KBM-7 (cell line): ENCODE data around the gene CPB2.

Experiments used
- DNase-seq: peaks from one replicate; pipeline ENCODE4 v3.0.0-alpha.2; 2015
- in situ Hi-C: fragments of 300-500 bp; cut with MboI; formaldehyde crosslinking; loops from 2 replicates; pipeline ENCODE4 v1.14.3; 2020; ENCODE audit warnings: low sequenced_read_pairs, low pct_unique_long_range_greater_than_20kb, mixed read lengths

CPB2 gene

DNA sequence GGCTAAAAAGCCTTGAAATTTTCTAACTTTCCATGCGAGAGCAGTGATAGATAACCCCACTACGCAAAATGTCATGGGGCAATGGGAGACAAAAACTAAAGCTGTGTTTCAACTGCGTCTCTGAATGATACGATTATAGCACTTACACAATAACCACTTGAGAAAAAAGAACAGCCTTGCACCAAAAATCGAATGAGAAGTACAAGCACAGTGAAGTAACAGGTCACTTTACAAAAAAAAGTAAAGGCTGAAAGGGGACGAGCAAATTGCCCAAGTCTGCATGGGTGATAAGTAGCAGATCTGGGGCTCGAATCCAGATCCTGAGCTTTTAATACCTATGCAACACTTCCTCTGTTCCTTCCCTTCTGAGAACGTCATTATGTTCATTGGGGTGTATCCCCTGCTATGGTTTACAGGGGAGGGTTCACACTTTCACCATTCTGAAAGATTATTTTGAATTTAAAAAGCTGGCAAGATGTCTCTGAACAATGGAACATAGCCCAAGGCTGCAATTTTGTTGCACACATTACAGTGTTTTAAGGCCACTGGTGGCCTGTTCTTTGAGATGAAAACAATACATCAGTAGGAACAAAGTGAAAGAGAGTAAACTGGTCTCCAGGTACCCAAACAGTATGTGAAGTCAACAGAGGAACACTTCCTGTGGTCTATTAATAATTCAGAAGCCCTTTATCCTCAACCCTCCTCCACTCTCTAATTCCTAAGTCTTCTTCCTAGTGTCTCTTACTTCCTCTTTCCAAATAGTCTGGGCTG, 3.2 kb downstream of the CPB2 start:
- in situ Hi-C loops = no loop called here
- peak; percentile 65 for DNase-seq

DNA sequence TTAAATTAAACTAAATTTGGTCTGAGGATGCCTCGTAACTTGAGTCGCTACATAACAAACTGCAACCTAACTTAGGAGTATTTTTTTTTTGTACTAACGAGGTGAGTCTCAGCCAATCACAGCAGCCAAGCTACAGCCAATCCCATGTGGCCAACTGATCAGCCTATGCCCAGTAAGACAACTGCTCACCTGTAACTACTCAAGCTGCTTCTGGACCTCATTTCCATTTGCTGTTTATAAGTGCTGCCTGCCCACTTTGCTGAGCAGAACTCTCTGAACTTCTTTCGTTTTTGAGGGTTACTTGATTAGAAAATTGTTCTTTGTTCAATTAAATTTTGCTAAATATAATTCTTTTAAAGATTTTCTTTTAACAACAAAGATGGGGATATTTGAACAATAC, 3.8 kb downstream of the CPB2 start:
- no peak for DNase-seq

DNA sequence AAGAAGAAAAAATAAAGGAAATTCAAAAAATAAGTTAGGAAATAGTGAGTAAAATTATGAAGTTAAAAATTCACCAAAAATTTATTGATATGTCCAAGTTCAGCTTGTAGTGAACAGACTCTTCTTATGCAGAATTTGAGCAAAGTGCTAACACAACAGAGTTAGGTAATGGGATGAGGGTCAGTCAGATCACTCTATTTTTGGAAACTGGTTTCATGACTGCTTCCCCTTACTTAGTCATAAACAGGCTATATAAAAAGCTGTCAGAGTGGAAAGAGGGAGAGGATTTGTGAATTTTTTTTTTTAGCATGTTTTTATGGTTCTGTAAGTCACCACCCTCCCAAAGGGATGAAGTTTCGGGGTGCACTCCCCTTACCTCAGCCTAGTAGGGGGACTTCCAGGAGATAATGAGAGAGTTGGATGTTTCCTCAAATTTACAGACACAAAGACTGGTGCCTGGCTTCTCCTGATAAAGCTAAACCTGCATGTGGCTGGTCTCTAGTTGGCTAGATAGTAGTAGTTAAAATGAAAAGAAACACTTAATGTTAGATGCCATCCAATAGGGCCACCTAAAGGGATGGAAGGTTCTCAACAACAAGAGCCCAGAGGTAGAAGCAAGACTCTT, 4.5 kb downstream of the CPB2 start:
- in situ Hi-C loops = no loop called here

More for the DNA sequence above, 3.8 kb downstream of the CPB2 start:
- in situ Hi-C loops = no loop called here

DNA sequence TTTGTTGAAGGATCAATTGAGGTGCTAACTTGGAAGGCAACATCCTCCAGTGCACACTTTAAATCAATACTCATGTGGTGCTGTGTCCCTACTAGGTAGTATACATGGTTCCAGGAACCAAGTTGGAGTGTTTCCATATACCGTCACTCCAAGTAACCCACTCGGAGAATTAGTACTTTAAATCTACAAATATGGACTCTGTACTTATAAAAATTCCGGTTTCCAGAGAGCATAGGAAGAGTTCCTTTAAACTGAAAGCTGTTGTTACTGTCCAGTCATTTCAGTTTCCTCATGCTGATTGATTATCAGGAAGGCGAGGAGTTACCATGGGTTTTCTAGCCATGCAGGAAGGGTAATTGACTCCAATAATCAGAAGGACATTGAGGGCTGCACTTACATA, 7.2 kb downstream of the CPB2 start:
- DNase-seq = no peak
- in situ Hi-C loops = no loop called here

More for the DNA sequence above, 4.5 kb downstream of the CPB2 start:
- DNase-seq = peak; percentile 65

DNA sequence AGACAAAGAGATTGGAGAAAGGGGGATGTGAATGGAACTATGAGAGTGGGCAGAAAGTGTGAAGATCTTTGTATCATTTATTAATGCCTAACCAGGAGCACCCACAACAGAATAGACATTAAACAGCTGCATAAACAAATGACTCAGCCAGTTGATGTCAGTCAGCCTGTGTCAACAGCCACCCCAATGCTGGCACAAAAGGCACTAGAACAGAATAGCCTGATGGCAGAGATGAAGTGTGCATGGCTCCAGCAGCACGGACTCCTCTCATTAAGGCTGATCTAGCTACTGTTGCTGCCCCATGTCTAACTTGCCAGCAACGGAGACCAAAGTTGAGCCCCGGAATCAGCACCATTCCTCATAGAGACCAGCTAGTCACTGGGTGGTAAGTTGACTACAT, 7.8 kb downstream of the CPB2 start:
- in situ Hi-C loops = no loop called here
- no peak for DNase-seq

DNA sequence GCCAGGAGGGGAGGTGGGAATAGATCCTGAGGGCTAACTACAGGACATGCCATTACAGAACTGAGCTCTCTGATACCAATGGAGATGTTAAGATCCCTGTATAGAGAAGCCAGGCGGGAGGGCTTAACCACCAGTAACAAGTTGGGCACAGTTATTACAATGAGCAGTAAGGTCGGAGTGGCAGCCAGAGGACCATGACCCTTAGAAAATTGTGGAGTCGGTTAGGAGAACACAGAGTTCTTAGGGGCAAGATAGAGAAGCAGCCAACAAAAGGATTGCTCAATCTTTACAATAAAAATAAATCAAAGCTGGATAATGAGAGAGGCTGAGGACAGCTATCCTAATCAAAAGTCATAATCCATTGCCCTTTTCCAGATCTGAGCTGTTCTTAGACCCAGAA, 10.4 kb downstream of the CPB2 start:
- in situ Hi-C loops = no loop called here
- no peak for DNase-seq

DNA sequence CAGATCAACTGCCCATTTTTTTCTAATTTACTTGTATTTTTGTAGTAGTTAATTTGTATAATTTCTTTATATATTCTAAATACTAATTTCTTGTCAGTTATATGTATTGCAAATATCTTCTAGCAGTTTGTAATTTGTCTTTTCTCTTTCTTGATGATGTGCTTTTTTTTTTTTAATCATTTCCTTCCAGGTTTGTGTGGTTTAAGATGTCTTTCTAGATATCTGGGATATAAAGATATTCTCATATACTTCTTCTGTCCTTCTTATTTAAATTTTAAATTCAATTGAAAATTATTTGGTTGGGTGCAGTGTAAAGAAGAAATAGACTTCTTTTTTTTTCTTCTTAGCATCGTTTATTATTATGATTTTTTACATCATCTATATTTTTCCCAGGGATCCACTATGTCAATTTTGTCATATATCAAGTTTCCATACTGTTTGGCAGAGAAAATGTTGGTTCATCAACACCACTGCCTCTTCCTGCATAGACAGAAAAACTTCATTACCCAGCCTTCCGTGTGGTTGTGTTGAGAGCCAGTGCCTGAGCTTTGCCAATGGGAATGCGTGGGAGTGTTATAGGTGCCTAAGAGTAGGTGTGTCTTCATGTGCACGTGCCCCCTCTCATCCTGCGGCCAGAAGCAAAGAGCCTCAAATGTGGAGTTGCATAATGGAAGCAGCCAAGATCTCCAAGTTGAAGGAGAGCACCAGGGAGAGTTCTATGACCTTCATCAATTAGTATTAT, 15.8 kb downstream of the CPB2 start:
- no peak for DNase-seq
- in situ Hi-C loops = no loop called here

DNA sequence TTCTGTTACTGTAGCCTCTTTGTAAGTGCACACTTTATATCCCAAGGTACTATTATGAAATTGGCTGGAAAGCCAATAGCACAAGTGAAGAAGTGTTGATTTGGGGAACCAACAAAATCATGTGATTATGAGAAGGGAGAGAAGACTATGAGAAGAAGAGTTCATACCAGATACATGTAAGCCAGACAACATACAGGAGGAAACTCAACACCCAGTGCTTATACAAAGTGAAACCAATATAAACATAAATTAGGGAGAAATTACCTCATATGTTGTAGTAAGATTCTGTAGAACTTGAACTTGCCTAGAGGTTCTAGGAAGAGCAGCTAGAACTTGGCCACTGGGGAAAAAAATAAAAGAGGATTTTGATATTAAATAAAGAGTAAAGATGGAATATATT, 17.4 kb downstream of the CPB2 start:
- DNase-seq = no peak
- in situ Hi-C loops = no loop called here

DNA sequence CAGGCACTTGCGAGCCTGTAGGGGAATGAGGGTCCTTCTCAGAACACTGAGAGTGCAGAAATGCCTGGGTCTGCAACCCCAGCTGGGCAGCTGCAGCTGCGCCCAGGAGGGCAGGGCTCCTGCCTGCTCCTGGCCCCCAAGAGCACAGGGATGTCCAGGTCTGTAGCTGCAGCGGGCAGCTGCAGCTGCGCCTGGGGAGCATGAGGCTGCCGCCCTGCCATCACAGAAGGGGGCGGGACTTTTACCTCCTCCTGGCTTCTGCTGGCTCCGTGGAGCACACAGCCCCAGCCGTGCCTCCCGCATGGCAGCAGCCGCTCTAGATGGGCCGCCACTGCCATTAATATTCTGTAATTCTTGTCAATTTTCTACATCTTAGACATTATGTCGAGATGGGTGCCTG, 17.8 kb downstream of the CPB2 start:
- in situ Hi-C loops = no loop called here

DNA sequence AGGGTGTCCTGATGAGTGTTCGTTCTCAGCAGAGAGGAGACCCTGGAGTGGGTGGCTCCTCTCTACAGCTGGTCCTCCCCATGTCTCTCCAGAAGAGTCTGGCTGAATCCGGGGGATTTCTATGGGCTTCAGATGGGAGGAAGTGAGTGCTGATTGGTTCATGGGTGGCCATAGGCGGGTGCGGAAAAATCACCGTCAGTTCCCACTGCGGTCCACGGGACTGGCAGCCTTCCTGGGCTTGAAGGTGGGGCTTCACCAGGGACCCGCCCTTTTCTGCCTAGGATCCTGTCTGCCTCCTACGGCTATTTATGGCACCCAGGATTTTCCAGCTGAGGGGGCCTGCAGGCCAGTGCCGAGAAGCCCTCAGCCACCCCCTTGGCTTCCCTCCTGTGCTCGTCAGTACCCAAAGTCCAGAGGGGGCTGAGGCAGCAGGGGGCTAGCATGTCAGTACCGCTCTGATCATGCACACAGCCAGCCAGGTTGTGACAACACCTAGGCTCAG, 18.4 kb downstream of the CPB2 start:
- in situ Hi-C loops = no loop called here
- DNase-seq = no peak

More for the DNA sequence above, 17.8 kb downstream of the CPB2 start:
- DNase-seq = no peak

DNA sequence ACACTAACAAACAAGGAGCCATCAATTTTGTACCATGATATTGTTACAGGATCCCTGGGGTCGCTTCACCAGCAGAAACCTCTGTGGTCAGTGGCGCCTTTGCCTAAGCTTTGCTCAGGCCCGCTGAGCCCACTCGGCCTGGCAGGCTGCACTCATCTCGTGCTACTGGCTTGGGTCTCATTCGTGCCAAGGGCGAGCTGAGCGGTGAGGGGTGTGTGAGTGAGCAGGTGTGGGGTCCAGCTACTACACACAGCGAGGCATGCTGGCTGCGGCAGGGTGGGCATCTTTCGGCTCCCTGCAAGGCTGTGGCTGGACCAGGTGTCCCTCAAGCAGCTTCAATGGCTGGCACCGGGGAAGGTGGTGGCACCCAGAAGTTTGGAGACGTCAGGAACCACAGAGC, 19.1 kb downstream of the CPB2 start:
- DNase-seq = no peak
- in situ Hi-C loops = no loop called here

DNA sequence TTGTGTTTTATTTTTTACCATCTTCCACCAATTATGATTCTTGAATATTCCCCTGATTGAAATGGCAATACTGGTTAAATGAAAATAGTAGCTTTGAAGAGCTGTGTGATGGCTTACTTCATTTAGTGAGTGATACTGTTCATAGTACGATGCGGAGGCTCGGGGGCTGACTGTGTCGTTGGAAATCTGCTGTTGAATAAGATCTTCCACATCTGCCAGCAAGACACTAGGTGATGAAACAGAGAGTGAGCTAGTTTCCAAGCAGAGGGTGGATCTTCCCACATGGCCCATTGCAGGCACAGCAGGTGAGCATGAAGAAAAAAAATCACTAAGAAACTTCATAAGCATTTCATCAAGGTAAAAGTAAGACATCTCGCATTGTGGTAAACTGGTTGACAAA, 22.5 kb downstream of the CPB2 start:
- in situ Hi-C loops = no loop called here
- no peak for DNase-seq

DNA sequence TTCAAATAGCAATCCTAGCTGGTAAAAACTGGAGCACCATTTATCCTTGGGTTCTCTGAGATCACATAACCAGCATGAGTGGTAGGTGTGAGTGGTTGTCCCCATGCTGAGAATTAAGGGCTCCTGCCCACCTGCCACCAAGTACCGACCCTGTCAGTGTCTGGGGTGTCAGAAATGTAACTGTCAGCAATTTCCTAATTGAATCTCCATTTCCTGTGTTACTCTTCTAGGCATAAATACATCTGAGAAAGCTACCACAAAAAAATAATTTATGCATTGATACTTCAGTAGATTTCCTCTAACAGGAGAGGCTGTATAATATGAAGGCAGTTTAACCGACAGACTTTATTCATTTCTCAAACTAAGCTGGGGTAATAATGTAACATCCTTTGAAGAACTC, 25.1 kb downstream of the CPB2 start:
- DNase-seq = no peak
- in situ Hi-C loops = no loop called here

DNA sequence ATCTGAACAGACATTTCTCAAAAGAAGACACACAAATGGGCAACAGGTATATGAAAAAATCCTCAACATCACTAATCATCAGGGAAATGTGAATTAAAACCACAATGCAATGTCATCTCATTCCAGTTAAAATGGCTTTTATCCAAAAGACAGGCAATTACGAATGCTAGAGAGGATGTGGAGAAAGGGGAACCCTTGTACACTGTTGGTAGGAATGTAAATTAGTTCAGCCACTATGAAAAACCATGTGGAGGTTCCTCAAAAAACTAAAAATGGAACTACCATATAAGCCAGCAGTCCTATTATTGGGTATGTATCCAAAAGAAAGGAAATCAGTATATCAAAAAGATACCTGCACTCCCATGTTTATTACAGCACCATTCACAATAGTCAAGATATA, 27.6 kb downstream of the CPB2 start:
- in situ Hi-C loops = no loop called here

DNA sequence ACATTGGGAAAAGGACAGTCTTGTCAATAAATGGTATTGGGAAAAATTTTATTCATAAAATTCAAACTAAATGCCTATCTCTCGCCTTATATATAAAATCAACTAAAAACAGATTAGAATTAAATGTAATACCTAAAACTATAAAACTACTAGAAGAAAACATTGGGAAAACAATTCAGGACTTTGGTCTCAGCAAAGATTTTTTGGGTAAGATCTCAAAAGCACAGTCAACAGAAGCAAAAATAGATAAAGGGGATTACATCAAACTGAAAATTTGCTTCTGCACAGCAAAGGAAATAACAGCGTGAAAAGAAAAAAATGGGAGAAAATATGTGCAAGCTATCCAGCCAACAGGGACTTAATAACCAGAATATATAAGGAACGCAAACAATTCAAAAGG, 28.0 kb downstream of the CPB2 start:
- in situ Hi-C loops = no loop called here

More for the DNA sequence above, 27.6 kb downstream of the CPB2 start:
- peak; percentile 64 for DNase-seq

DNA sequence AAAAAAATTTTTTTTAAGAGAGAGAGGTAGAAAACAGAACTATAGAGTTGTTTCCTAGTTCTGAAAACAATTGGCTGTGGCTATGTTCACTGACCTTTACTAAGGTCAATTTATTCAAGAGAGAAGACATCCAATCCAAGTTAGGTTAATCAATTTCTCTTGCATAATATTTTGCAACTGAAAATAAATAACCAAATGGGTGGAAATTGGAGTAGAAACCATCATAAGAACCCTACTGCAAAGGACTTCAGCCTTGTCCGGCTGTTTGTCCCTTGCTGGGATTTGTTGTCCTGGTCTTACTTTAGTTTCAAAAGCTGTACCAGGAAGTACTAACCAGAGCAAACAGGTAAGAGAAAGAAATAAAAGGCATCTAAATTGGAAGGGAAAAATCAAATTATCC, 29.0 kb downstream of the CPB2 start:
- in situ Hi-C loops = no loop called here
- no peak for DNase-seq

More for the DNA sequence above, 28.0 kb downstream of the CPB2 start:
- no peak for DNase-seq

DNA sequence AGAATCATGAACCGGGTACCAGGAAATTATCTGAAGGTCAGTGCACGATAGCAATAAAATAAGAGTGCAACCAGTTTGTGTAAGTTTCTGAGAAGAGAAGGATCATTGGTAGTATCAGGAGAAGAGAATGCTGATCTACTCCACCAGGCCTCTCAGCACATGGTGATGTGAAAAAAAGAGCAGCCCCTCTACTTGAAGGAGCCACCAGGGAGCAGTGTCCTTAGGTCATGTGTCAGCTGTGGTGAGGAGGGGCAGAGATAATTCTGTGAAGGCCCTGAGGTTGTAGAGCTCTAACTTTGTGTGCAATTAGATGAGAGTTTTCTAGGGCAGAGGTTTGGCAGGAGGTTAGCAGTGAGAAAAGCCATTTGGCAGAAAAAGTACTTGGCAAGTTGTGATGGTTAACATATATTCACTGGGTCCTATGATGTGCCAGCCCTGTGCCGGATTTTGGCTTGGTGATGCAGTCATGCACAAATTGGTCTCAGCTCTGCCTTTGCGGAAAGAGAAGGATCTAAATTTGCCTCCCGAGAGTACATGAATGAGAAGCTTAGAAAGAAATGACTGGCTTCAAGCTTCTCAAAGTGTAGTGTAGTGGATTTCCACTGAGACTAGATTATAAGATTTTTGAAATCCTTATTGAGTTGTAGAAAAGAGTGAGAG, 33.1 kb downstream of the CPB2 start:
- in situ Hi-C loops = no loop called here
- no peak for DNase-seq

DNA sequence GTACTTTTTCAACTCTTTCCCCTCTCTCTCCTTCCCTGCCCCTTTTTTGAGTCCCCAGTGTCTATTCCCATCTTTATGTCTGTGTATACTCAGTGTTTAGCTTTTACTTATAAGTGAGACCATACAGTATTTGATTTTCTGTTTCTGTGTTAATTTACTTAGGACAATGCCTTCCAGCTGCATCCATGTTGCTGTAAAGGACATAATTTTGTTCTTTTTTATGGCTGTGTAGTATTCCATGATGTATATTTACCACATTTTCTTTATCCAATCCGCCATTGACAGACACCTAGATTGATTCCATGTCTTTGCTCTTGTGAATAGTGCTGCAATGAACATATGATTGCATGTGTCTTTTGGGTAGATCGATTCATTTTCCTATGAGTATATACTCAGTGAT, 41.5 kb downstream of the CPB2 start:
- DNase-seq = no peak
- in situ Hi-C loops = no loop called here

DNA sequence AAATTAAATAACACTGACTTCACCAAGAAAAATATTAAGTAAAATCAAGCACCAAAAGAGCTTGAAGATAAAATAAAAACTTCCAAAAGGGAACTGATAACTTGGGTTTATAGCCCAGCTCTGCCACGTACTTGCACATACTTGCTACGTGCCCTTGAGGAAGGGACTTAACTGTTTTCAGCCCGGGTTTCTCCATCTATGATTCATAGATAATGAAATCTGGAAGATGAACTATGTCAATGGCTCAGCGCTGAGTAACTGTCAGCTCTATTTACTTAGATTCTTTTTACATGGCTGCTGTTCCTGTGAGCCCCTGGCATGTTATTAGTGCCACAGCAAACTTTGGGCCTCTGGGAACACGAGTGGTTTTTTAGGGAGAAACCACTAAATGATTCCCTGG, 42.6 kb downstream of the CPB2 start:
- no peak for DNase-seq
- in situ Hi-C loops = no loop called here

DNA sequence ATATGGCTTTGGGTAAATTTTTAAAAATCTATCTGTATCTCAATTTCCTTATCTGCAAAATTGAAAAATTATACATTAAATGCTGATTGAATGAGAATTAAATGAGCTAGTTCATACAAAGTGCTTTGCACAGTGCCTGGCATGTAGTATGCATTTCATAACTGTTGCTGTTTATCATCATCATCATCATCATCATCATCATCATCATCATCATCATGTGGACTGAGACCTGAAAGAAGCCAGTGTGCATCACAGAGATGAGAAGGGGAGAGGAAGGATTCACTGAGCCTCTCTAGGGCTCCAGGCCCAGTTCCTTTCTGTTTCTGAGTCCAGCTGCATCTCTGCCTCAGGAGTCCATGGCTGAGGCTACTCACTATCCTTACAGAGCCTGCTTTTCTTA, 45.4 kb downstream of the CPB2 start:
- no peak for DNase-seq
- in situ Hi-C loops = no loop called here
